ENCODE results near the gene MAP6D1.

- no peak for TF ChIP-seq CTCF (IDR thresholded peaks at IDR 0.05)
- TF ChIP-seq POLR2AphosphoS5 (IDR thresholded peaks at IDR 0.05) = no peak
Observed at GRCh38 chr3:183845090-183845489, 19.7 kb upstream of the MAP6D1 start.

Measured in sigmoid colon (tissue), 4 donors.